Right renal pelvis (tissue), 4 donors: ENCODE measurements around the gene CGRRF1. TPM values are rescaled to one million over a fixed set of nuclear protein-coding genes. Genes with fewer than 3 reads are reported as not detected.

Experiments
- DNase-seq, 4 donors: peaks; one replicate each; pipeline ENCODE4 v3.0.0-alpha.2; 2013; ENCODE audit warnings: low read depth in 4 of 4, low spot score in 3 of 4, missing footprints in 1 of 4
- polyA plus RNA-seq, 4 donors: library from polyadenylated mRNA; unstranded; fragments of 120-200 nt; gene quantifications; one replicate each; pipeline ENCODE4 v1.2.1, GENCODE V29; 2013; ENCODE audit not compliant: insufficient read length in 4 of 4

Gene CGRRF1
- polyA plus RNA-seq, 4 donors = 27.5 to 37.5 (median 35.3) TPM

GRCh38 chr14:54489318-54489683 is 20.4 kb upstream of the CGRRF1 start:
- no peak for DNase-seq

- no peak for DNase-seq
These were observed 19.8 kb upstream of the CGRRF1 start for GRCh38 chr14:54489731-54490444.

GRCh38 chr14:54490445-54491175 is 19.1 kb upstream of the CGRRF1 start:
- no peak for DNase-seq

- no peak for DNase-seq
These were observed 16.4 kb upstream of the CGRRF1 start for GRCh38 chr14:54493293-54493692.

GRCh38 chr14:54497224-54497623 is 12.5 kb upstream of the CGRRF1 start:
- no peak for DNase-seq

GRCh38 chr14:54498095-54498531 is 11.6 kb upstream of the CGRRF1 start:
- no peak for DNase-seq

- DNase-seq = no peak
These were observed 11.1 kb upstream of the CGRRF1 start for GRCh38 chr14:54498579-54498978.

GRCh38 chr14:54500744-54501143 is 9.0 kb upstream of the CGRRF1 start:
- DNase-seq = no peak

GRCh38 chr14:54501480-54501879 is 8.2 kb upstream of the CGRRF1 start:
- DNase-seq = no peak

GRCh38 chr14:54502602-54503001 is 7.1 kb upstream of the CGRRF1 start:
- no peak for DNase-seq

GRCh38 chr14:54503486-54503885 is 6.2 kb upstream of the CGRRF1 start:
- no peak for DNase-seq

- no peak for DNase-seq
These were observed 2.7 kb downstream of the CGRRF1 start for GRCh38 chr14:54512393-54512792.

- DNase-seq = no peak
These were observed 6.0 kb downstream of the CGRRF1 start for GRCh38 chr14:54515670-54516069.

GRCh38 chr14:54516709-54517108 is 7.0 kb downstream of the CGRRF1 start:
- DNase-seq = no peak

GRCh38 chr14:54524410-54524809 is 14.7 kb downstream of the CGRRF1 start:
- no peak for DNase-seq

GRCh38 chr14:54528973-54529372 is 19.3 kb downstream of the CGRRF1 start:
- DNase-seq = no peak

- no peak for DNase-seq
These were observed 20.1 kb downstream of the CGRRF1 start for GRCh38 chr14:54529811-54530210.

- no peak for DNase-seq
These were observed 22.7 kb downstream of the CGRRF1 start for GRCh38 chr14:54532111-54533012.

GRCh38 chr14:54533100-54533499 is 23.4 kb downstream of the CGRRF1 start:
- DNase-seq = no peak

- no peak for DNase-seq
These were observed 25.4 kb downstream of the CGRRF1 start for GRCh38 chr14:54535126-54535525.

- no peak for DNase-seq
These were observed 25.9 kb downstream of the CGRRF1 start for GRCh38 chr14:54535646-54536045.
